HepG2 (cell line): ENCODE data around the gene ETV5.

Source experiments
- CTCF ChIP-seq: sonication (generic); formaldehyde crosslinking; IDR thresholded peaks from 2 replicates; pipeline ENCODE4 v1.5.0; 2020; ENCODE audit warnings: mild to moderate bottlenecking, missing genetic modification reagents, moderate library complexity
- PHF8 ChIP-seq: sonication (generic); formaldehyde crosslinking; IDR thresholded peaks from 2 replicates; pipeline ENCODE4 v1.5.0; 2020; ENCODE audit warnings: missing genetic modification reagents
- ZSCAN21 ChIP-seq: sonication (generic); formaldehyde crosslinking; IDR thresholded peaks from 2 replicates; pipeline ENCODE4 v1.8.0; 2022; ENCODE audit warnings: mild to moderate bottlenecking, missing genetic modification reagents, moderate library complexity, borderline replicate concordance

GRCh38 chr3:186060222-186060621 is 48.7 kb downstream of the ETV5 start:
- TF ChIP-seq CTCF = no peak
- TF ChIP-seq ZSCAN21 (CRISPR knock-in tag) = no peak
- no peak for TF ChIP-seq PHF8
